ENCODE measurements around the gene RAD9A. TPM values are rescaled to one million over a fixed set of nuclear protein-coding genes. Genes with fewer than 3 reads are reported as not detected.

Gene RAD9A
- total and polyA plus RNA-seq, 11 donors: 3.5 to 9.1 (median 6.1) TPM

DNA sequence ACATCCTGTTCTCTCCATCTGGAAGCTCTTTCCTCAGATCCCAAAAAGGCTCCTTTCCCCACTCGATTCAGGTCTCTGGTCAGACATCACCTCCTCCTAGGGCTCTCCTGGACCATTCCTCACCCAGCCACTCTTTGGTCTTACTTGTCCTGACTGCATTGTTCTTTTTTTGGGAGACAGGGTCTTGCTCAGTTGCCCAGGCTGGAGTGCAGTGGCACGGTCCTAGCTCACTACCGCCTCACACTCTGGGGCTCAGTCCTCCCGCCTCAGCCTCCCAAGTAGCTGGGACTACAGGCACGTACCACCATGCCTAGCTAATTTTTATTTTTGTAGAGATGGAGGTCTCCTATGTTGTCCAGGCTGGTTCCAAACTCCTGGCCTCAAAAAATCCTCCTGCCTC lies 53.7 kb downstream of the RAD9A start:
- intact Hi-C loops (cut with DNase I): no loop called here
- TF ChIP-seq, protein P1, sequence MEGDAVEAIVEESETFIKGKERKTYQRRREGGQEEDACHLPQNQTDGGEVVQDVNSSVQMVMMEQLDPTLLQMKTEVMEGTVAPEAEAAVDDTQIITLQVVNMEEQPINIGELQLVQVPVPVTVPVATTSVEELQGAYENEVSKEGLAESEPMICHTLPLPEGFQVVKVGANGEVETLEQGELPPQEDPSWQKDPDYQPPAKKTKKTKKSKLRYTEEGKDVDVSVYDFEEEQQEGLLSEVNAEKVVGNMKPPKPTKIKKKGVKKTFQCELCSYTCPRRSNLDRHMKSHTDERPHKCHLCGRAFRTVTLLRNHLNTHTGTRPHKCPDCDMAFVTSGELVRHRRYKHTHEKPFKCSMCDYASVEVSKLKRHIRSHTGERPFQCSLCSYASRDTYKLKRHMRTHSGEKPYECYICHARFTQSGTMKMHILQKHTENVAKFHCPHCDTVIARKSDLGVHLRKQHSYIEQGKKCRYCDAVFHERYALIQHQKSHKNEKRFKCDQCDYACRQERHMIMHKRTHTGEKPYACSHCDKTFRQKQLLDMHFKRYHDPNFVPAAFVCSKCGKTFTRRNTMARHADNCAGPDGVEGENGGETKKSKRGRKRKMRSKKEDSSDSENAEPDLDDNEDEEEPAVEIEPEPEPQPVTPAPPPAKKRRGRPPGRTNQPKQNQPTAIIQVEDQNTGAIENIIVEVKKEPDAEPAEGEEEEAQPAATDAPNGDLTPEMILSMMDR (IDR thresholded peaks at IDR 0.05): no peak
- no peak for TF ChIP-seq POLR2A (IDR thresholded peaks at IDR 0.05)
- Histone ChIP-seq H3K4me1 (peaks cover 0 to 59% (median 15%) of the 10 kb centered on the region in 12 donors), H3K36me3 (peaks cover 0 to 17% (median 5%) of the 10 kb centered on the region in 9 donors), H3K27me3 (no peaks in the 10 kb centered on the region), H3K9me3 (no peaks in the 10 kb centered on the region), H3K27ac (no peak overlapping the region), H3K4me3 (no peak overlapping the region)
- ATAC-seq (no peak), DNase-seq (no peak)
- WGBS, 4 donors: 83 to 97% (median 88%) methylated on average over 5 of the region's 5 CpGs

Other genes with a start within 250 kb of the RAD9A start
- 100 to 1,000 TPM in 1 of 9 donors, 10 to 100 TPM in 8; 40.1 to 107 (median 49.6) TPM for gene GRK2, start 125.5 kb upstream of the RAD9A start, total RNA-seq
- gene GRK2, start 125.5 kb upstream of the RAD9A start, polyA plus RNA-seq: 10 to 100 TPM; 55.6 to 63.8 TPM
- 10 to 100 TPM in 6 of 9 donors, 1 to 10 TPM in 3; 7.6 to 43.6 (median 12.8) TPM for gene ANKRD13D, start 102.7 kb upstream of the RAD9A start, total RNA-seq
- 10 to 100 TPM; 12.3 to 17.6 TPM for gene ANKRD13D, start 102.7 kb upstream of the RAD9A start, polyA plus RNA-seq
- gene SSH3, start 88.5 kb upstream of the RAD9A start, total RNA-seq: 10 to 100 TPM; 10.8 to 23.9 (median 16.8) TPM
- 1 to 10 TPM; 8.1 to 9.4 TPM for gene SSH3, start 88.5 kb upstream of the RAD9A start, polyA plus RNA-seq
- 100 to 1,000 TPM in 1 of 9 donors, 10 to 100 TPM in 8; 36.0 to 131 (median 57.1) TPM for gene POLD4, start 38.4 kb upstream of the RAD9A start, total RNA-seq
- 100 to 1,000 TPM in 1 of 2 donors, 10 to 100 TPM in 1; 83.0 to 164 TPM for gene POLD4, start 38.4 kb upstream of the RAD9A start, polyA plus RNA-seq
- gene CLCF1, start 18.4 kb upstream of the RAD9A start, total RNA-seq: 1 to 10 TPM in 5 of 9 donors, under 1 TPM in 4; 0.25 to 6.1 (median 1.7) TPM
- gene CLCF1, start 18.4 kb upstream of the RAD9A start, polyA plus RNA-seq: 10 to 100 TPM in 1 of 2 donors, under 1 TPM in 1; 0.99 to 17.1 TPM
- gene PPP1CA, start 9.9 kb downstream of the RAD9A start, total RNA-seq: 100 to 1,000 TPM in 7 of 9 donors, 10 to 100 TPM in 2; 90.3 to 151 (median 105) TPM
- 100 to 1,000 TPM in 1 of 2 donors, 10 to 100 TPM in 1; 94.4 to 207 TPM for gene PPP1CA, start 9.9 kb downstream of the RAD9A start, polyA plus RNA-seq
- 10 to 100 TPM in 1 of 9 donors, 1 to 10 TPM in 4, under 1 TPM in 4; 0.14 to 14.2 (median 1.6) TPM for gene TBC1D10C, start 12.1 kb downstream of the RAD9A start, total RNA-seq
- gene TBC1D10C, start 12.1 kb downstream of the RAD9A start, polyA plus RNA-seq: under 1 TPM; 0.61 to 0.88 TPM
- gene CARNS1, start 23.7 kb downstream of the RAD9A start, total RNA-seq: 10 to 100 TPM in 5 of 9 donors, 1 to 10 TPM in 4; 3.5 to 33.6 (median 11.8) TPM
- 1 to 10 TPM in 1 of 2 donors, under 1 TPM in 1; 0.89 to 6.2 TPM for gene CARNS1, start 23.7 kb downstream of the RAD9A start, polyA plus RNA-seq
- gene RPS6KB2, start 36.5 kb downstream of the RAD9A start, total RNA-seq: 10 to 100 TPM; 19.3 to 32.8 (median 25.2) TPM
- 10 to 100 TPM; 33.3 to 36.0 TPM for gene RPS6KB2, start 36.5 kb downstream of the RAD9A start, polyA plus RNA-seq
- 10 to 100 TPM in 1 of 9 donors, 1 to 10 TPM in 4, under 1 TPM in 4; 0.50 to 11.0 (median 1.3) TPM for gene PTPRCAP, start 45.7 kb downstream of the RAD9A start, total RNA-seq
- gene PTPRCAP, start 45.7 kb downstream of the RAD9A start, polyA plus RNA-seq: 1 to 10 TPM; 1.1 to 1.4 TPM
- gene CORO1B, start 51.5 kb downstream of the RAD9A start, total RNA-seq: 10 to 100 TPM; 14.6 to 53.3 (median 21.2) TPM
- 10 to 100 TPM; 17.1 to 37.0 TPM for gene CORO1B, start 51.5 kb downstream of the RAD9A start, polyA plus RNA-seq
- not detected for gene GPR152, start 60.7 kb downstream of the RAD9A start, total RNA-seq
- not detected for gene GPR152, start 60.7 kb downstream of the RAD9A start, polyA plus RNA-seq
- 1 to 10 TPM in 3 of 9 donors, under 1 TPM in 5, not detected in 1; 0.25 to 4.2 (median 0.61) TPM for gene CABP4, start 63.4 kb downstream of the RAD9A start, total RNA-seq
- gene CABP4, start 63.4 kb downstream of the RAD9A start, polyA plus RNA-seq: under 1 TPM; 0.44 to 0.57 TPM
- gene TMEM134, start 77.3 kb downstream of the RAD9A start, total RNA-seq: 100 to 1,000 TPM in 2 of 9 donors, 10 to 100 TPM in 7; 67.0 to 146 (median 77.2) TPM
- 10 to 100 TPM; 83.6 to 86.8 TPM for gene TMEM134, start 77.3 kb downstream of the RAD9A start, polyA plus RNA-seq
- gene AIP, start 91.0 kb downstream of the RAD9A start, total RNA-seq: 10 to 100 TPM; 41.7 to 69.2 (median 53.0) TPM
- 10 to 100 TPM; 73.1 to 96.4 TPM for gene AIP, start 91.0 kb downstream of the RAD9A start, polyA plus RNA-seq
- 10 to 100 TPM; 24.9 to 69.1 (median 34.3) TPM for gene PITPNM1, start 113.4 kb downstream of the RAD9A start, total RNA-seq
- 10 to 100 TPM; 24.2 to 59.9 TPM for gene PITPNM1, start 113.4 kb downstream of the RAD9A start, polyA plus RNA-seq
- gene CDK2AP2, start 116.2 kb downstream of the RAD9A start, total RNA-seq: 100 to 1,000 TPM in 2 of 9 donors, 10 to 100 TPM in 7; 37.0 to 123 (median 59.3) TPM
- gene CDK2AP2, start 116.2 kb downstream of the RAD9A start, polyA plus RNA-seq: 100 to 1,000 TPM in 1 of 2 donors, 10 to 100 TPM in 1; 82.7 to 461 TPM
- not detected for gene CABP2, start 131.5 kb downstream of the RAD9A start, total RNA-seq
- gene CABP2, start 131.5 kb downstream of the RAD9A start, polyA plus RNA-seq: not detected
- 100 to 1,000 TPM; 294 to 830 (median 341) TPM for gene GSTP1, start 191.8 kb downstream of the RAD9A start, total RNA-seq
- gene GSTP1, start 191.8 kb downstream of the RAD9A start, polyA plus RNA-seq: 100 to 1,000 TPM; 549 to 576 TPM
- gene NDUFV1, start 214.9 kb downstream of the RAD9A start, total RNA-seq: 100 to 1,000 TPM; 340 to 897 (median 583) TPM
- 100 to 1,000 TPM; 342 to 401 TPM for gene NDUFV1, start 214.9 kb downstream of the RAD9A start, polyA plus RNA-seq
- gene NUDT8, start 238.0 kb downstream of the RAD9A start, total RNA-seq: 10 to 100 TPM; 35.6 to 85.1 (median 49.3) TPM
- gene NUDT8, start 238.0 kb downstream of the RAD9A start, polyA plus RNA-seq: 100 to 1,000 TPM in 1 of 2 donors, 10 to 100 TPM in 1; 29.1 to 110 TPM
- under 1 TPM in 1 of 9 donors, not detected in 8; 0.30 TPM for gene TBX10, start 247.8 kb downstream of the RAD9A start, total RNA-seq
- gene TBX10, start 247.8 kb downstream of the RAD9A start, polyA plus RNA-seq: under 1 TPM in 1 of 2 donors, not detected in 1; 0.11 TPM

All from heart left ventricle (tissue), 16 donors.